GM19099 (cell line): Measurements from ENCODE around the gene OR5B21.

Source experiments
- POLR2A ChIP-seq: IDR thresholded peaks from 3 replicates; pipeline ENCODE4 v1.6.1; 2011; ENCODE audit warnings: low read depth; ENCODE audit not compliant: insufficient read length; ENCODE audit errors: extremely low read depth

Gene OR5B21

DNA sequence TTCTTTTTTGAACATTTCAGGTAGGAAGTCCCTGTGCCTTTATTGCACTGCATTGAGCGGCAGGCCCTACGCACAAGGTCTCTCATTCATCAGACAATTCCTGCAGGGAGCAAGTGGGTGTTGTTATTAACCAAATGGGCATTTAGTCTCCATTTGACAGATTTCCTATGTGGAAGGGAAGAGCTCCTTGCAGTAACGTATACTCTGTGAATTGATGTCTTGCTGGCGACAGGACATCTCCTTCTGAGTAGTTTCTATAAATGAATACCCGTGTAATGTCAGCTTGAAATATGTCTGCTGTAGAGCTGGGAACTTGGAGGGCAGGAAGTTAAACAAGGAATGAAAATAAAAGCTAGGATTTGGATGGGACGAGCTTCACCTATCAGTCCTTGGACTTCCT is 3.7 kb downstream of the OR5B21 start:
- TF ChIP-seq POLR2A = no peak

- no peak for TF ChIP-seq POLR2A
Measured at GRCh38 chr11:58503361-58503856, 4.5 kb downstream of the OR5B21 start.

DNA sequence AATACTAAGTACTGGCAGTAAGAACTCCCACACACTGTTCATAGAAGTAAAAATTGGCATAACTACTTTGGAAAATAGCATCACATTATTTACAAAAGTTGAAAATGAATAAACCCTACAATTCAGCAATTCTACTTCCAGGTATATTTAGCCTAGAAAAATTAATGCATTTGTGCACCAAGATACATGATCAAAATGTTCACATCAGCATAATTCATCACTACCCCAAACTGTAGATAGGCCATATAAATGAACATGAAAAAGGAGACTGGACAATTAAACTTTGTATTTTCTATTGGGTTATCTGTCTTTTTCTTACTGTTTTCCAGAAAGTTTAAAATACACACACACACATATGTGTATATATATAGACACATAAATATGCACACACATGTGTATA is 5.9 kb downstream of the OR5B21 start:
- TF ChIP-seq POLR2A = no peak

DNA sequence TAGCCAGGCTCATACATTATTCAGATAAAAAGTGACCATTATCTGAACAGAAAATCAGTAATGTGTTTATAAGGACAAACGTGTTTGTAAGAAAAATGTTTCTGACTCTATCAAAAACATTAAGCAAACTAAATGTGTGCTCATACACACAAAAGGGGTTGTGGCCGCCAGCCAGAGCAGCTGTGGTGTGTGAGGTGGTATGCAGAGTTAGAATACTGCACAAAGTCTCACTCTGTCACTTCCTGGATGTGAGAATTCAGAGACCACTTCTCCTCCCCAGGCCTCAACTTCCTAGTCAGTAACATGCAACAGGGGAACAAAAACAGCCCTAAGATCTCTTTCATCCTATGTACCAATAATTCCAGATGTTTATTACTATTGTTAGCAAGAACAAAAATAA is 9.4 kb downstream of the OR5B21 start:
- TF ChIP-seq POLR2A = no peak

GRCh38 chr11:58497951-58498350 is 10.0 kb downstream of the OR5B21 start:
- no peak for TF ChIP-seq POLR2A

DNA sequence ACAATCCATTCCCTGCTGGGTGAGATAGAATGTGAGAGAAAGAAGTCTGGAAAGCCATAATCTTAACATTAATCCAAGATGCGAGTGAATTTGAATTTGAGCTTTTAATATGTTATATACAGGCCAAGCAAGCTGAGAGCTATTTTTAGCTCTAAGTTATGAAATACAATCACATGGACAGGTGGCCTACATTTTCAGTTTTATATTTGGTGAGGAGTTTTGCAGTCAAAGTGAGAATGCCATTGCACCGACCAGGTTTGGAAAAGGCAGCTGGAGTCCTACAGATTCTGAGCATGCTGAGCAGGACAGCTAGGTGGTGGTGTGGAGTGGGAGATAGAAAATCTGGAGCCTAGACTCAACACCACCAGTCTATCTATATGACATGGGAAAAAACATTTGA is 12.0 kb downstream of the OR5B21 start:
- TF ChIP-seq POLR2A = no peak

- no peak for TF ChIP-seq POLR2A
Measured at GRCh38 chr11:58494101-58494500, 13.8 kb downstream of the OR5B21 start.

- no peak for TF ChIP-seq POLR2A
Measured at GRCh38 chr11:58493676-58494075, 14.2 kb downstream of the OR5B21 start.

- TF ChIP-seq POLR2A = no peak
Measured at GRCh38 chr11:58490827-58491226, 17.1 kb downstream of the OR5B21 start.

- no peak for TF ChIP-seq POLR2A
Measured at GRCh38 chr11:58487170-58487569, 20.7 kb downstream of the OR5B21 start.

DNA sequence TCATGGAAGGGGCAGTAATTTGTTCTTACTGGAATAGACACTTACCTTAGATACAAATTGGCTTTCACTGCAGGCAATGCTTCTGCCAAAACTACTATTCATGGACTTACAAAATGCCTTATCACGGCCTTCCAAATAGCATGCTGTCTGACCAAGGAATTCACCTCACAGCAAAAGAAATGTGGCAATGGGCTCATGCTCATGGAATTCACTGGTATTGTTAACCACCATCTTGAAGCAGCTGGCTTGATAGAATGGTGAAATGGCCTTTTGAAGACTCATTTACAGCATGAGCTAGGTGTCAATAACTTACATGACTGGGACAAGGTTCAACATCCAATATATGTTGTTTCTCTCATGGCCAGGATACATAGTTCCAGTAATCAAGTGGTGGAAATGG is 21.9 kb downstream of the OR5B21 start:
- no peak for TF ChIP-seq POLR2A

DNA sequence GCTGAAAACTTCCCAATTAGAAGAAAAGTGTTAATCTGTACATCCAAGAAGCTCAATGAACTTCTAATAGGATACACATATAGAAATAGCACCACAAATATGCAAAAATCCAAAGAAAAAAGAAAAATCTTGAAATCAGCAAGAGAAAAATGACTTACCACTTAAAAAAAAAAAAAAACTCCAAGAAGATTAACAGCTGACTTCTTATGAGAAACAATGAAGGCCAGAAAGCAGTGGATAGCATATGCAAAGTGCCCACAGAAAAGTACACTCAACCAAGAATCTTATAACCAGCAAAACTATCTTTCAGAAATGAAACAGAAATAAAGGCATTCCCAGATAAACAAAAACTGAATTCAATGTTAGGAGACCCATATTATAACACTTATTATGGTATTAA is 36.0 kb downstream of the OR5B21 start:
- TF ChIP-seq POLR2A = no peak

DNA sequence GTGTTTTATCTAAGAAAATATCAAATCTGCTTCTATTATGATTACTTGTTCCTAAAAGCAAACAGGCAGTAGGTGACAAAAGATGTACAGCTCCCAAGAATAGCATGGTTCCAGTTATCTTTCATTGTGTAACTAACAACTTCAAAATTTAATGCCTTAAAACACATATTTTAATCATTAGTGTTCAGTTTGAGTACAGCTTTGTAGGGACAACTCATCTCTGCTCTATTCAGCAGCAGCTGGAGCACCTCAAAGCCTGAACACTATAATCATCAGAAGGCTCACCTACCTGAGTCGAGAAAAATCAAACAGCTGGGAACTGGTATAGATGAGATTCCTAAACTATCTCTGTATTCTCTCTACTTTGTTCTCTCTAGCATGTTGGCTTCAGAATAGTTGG is 41.6 kb downstream of the OR5B21 start:
- no peak for TF ChIP-seq POLR2A

- TF ChIP-seq POLR2A = no peak
Measured at GRCh38 chr11:58465690-58466089, 42.2 kb downstream of the OR5B21 start.
